DND-41 (cell line): ENCODE data around the gene CSNK1G2.

Experiments
- ATAC-seq: fragments of 200-7000 bp; cut with Tn5 transposase; 3 replicates; pipeline ENCODE4 v1.9.1; 2021; ENCODE audit warnings: low read depth; ENCODE audit not compliant: insufficient read depth
- DNase-seq: peaks from one replicate; pipeline ENCODE4 v3.0.0-alpha.2; 2020
- H2AFZ ChIP-seq: 2 replicates; pipeline ENCODE4 v1.6.0; 2012; ENCODE audit warnings: low read depth, low read length
- H3K27ac ChIP-seq: 2 replicates; pipeline ENCODE4 v1.5.1; 2012; ENCODE audit warnings: low read length, inconsistent platforms
- H3K27me3 ChIP-seq: fragments of 200-600 bp; sonication (generic); 2 replicates; pipeline ENCODE4 v1.6.0; 2012; ENCODE audit warnings: low read length, mild to moderate bottlenecking, inconsistent platforms; ENCODE audit not compliant: insufficient read depth, poor library complexity
- H3K36me3 ChIP-seq: 2 replicates; pipeline ENCODE4 v1.5.1; 2012; ENCODE audit warnings: low read length, inconsistent platforms; ENCODE audit not compliant: insufficient read depth
- H3K4me1 ChIP-seq: 2 replicates; pipeline ENCODE4 v1.5.1; 2012; ENCODE audit warnings: mild to moderate bottlenecking, low read length; ENCODE audit not compliant: insufficient read depth
- H3K4me2 ChIP-seq: 2 replicates; pipeline ENCODE4 v1.6.0; 2012; ENCODE audit warnings: mild to moderate bottlenecking, moderate library complexity, low read length, inconsistent platforms; ENCODE audit not compliant: insufficient read depth
- H3K4me3 ChIP-seq, 2 experiments: fragments of 200-600 bp in 1 of 2; shearing (Covaris generic) in 1 of 2; 2 replicates each; pipeline ENCODE4 v1.5.1; 2012 to 2016; ENCODE audit warnings: inconsistent platforms in 2 of 2, low read length in 2 of 2, mild to moderate bottlenecking in 2 of 2, low read depth in 1 of 2, moderate library complexity in 1 of 2
- H3K79me2 ChIP-seq: 2 replicates; pipeline ENCODE4 v1.6.0; 2012; ENCODE audit warnings: low read length, inconsistent platforms; ENCODE audit not compliant: insufficient read depth
- H3K9ac ChIP-seq: 2 replicates; pipeline ENCODE4 v1.6.0; 2012; ENCODE audit warnings: low read depth, mild to moderate bottlenecking, inconsistent platforms, low read length, moderate library complexity
- H3K9me3 ChIP-seq: 2 replicates; pipeline ENCODE4 v1.5.1; 2012; ENCODE audit warnings: low read length, moderate library complexity, mild to moderate bottlenecking, inconsistent platforms; ENCODE audit not compliant: insufficient read depth, severe bottlenecking
- H4K20me1 ChIP-seq: 2 replicates; pipeline ENCODE4 v1.6.0; 2012; ENCODE audit warnings: low read length; ENCODE audit not compliant: insufficient read depth
- CTCF ChIP-seq: IDR thresholded peaks from 2 replicates; pipeline ENCODE4 v1.5.1; 2012; ENCODE audit warnings: borderline replicate concordance, low read length, moderate library complexity, mild to moderate bottlenecking; ENCODE audit not compliant: poor library complexity, severe bottlenecking; ENCODE audit errors: extremely low read depth
- EZH2 ChIP-seq: IDR thresholded peaks from 3 replicates; pipeline ENCODE4 v1.6.1; 2012; ENCODE audit warnings: borderline replicate concordance, low read depth, mild to moderate bottlenecking, moderate library complexity, low read length, inconsistent platforms; ENCODE audit not compliant: severe bottlenecking

Gene CSNK1G2

DNA sequence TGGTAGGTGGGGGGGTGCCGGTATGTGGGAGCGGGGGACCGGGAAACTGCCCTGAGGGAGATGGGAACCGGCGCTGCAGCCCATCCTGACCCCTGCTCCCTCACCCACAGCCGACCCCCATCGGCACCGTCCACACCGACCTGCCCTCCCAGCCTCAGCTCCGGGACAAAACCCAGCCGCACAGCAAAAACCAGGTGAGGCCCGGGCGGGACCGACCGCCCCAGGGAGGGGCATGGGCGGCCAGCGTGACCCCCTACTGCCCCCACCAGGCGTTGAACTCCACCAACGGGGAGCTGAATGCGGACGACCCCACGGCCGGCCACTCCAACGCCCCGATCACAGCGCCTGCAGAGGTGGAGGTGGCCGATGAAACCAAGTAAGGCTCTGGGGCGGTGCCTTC, 38.7 kb downstream of the CSNK1G2 start:
- no peak for DNase-seq
- TF ChIP-seq CTCF: no peak
- TF ChIP-seq EZH2: no peak
- no peaks in the 10 kb centered on the region for H3K27me3 ChIP-seq
- H4K20me1 ChIP-seq: peaks cover 28% of the 10 kb centered on the region
- H3K36me3 ChIP-seq: peaks cover 85% of the 10 kb centered on the region
- H3K9ac ChIP-seq: no peak overlapping the region
- H3K4me2 ChIP-seq: no peak overlapping the region
- H3K9me3 ChIP-seq: no peaks in the 10 kb centered on the region
- H3K79me2 ChIP-seq: peaks cover 33% of the 10 kb centered on the region
- H2AFZ ChIP-seq: no peak overlapping the region
- no peak for ATAC-seq
- H3K4me1 ChIP-seq: no peaks in the 10 kb centered on the region
- H3K27ac ChIP-seq: no peak overlapping the region
- no peak overlapping the region for H3K4me3 ChIP-seq

DNA sequence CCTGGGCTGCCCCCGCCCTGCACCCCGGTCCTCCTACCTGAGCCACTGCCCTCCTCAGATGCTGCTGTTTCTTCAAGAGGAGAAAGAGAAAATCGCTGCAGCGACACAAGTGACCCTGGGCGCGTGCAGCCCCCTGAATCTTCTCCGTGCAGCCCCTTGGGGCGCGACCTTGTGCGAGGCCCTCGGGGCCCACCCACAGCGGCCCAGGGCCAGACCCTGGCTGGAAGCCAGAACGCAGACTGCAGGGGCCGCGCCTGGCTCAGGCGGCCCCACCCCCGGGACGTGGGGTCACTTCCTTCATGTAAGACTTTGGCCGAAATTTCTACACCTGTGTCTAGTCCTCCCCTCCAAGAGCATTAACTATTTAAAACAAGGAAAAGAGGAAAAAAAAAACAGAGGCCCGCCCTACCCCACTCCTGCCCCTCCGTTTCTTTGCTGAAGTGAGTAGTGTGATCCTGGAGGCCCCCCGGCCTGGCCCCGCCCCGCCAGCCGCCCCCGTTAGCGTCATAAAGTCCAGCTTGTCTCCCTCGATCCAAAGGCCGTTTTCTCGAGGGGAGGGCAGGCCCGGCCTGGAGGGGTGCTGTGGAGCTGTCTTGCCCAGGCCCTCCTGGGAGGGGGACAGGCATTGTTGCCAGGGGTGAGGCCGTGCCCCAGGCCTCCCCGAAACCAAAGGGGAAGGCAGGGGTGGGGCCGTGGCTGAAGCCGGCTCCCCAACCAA, 39.3 kb downstream of the CSNK1G2 start:
- Histone ChIP-seq H3K4me2 (no peak overlapping the region), H3K79me2 (peaks cover 26% of the 10 kb centered on the region), H2AFZ (no peak overlapping the region), H3K27me3 (no peaks in the 10 kb centered on the region), H3K27ac (no peak overlapping the region), H3K4me3 (no peak overlapping the region), H3K36me3 (peaks cover 85% of the 10 kb centered on the region), H3K9me3 (no peaks in the 10 kb centered on the region), H3K4me1 (no peaks in the 10 kb centered on the region), H4K20me1 (peaks cover 26% of the 10 kb centered on the region), H3K9ac (no peak overlapping the region)
- TF ChIP-seq EZH2 (no peak), CTCF (no peak)
- DNase-seq (no peak), ATAC-seq (no peak)

DNA sequence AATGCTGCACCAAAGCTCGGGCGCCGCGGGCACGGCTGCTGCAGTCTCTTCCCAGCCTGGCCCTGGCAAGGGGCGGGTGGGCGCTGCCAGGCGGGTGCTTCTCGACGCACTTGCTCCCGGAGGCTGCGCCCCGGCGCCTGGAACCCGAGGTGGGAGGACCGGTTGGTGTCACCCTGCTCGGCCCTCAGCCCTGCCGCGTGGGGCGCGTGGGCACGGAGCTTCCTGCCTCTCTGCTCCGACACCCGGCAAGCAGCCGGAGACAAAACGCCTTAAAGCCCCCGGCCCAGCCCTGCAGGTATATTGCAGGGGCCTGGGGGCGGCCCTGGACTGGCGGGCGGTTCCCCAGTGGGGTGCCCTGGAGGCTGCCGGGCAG, 39.8 kb downstream of the CSNK1G2 start:
- Histone ChIP-seq H3K4me1 (no peaks in the 10 kb centered on the region), H3K4me3 (no peak overlapping the region), H3K9ac (no peak overlapping the region), H3K4me2 (no peak overlapping the region), H4K20me1 (peaks cover 24% of the 10 kb centered on the region), H3K79me2 (peaks cover 21% of the 10 kb centered on the region), H3K9me3 (no peaks in the 10 kb centered on the region), H3K36me3 (peaks cover 85% of the 10 kb centered on the region), H3K27me3 (no peaks in the 10 kb centered on the region), H2AFZ (no peak overlapping the region), H3K27ac (no peak overlapping the region)
- no peak for DNase-seq
- TF ChIP-seq EZH2 (no peak), CTCF (no peak)
- no peak for ATAC-seq
